ENCODE data around the gene SUSD6. TPM values are rescaled to one million over a fixed set of nuclear protein-coding genes. Genes with fewer than 3 reads are reported as not detected.

SUSD6 gene
- total RNA-seq, 1 donor: 17.7 TPM

DNA sequence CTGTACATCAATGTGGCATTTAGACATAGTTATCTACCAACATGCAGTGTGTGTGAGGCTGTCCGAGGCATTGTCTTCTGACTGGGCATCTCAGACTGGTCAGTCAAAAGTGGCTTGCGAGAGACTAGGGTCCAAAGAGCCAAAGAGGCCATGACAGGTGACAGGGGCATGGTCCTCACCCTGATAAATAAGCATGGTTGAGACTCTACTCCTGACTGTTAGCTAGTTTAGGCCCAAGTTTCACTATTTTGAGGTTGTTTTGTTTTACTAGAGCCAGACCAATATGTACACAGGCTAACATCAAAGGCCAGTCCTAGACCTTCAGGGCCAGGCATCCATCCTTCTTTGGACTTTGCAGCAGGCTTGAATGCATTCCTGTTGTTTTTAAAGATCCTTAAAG lies 78.6 kb downstream of the SUSD6 start:
- H2AFZ ChIP-seq (ENCODE audit: low read length): no peak overlapping the region
- no peak overlapping the region for H3K27ac ChIP-seq (ENCODE audit: low read depth, low read length)
- H3K4me1 ChIP-seq (ENCODE audit: insufficient read depth, low read length): no peaks in the 10 kb centered on the region
- DNase-seq (ENCODE audit: insufficient read length, low spot score, missing footprints): no peak
- no peaks in the 10 kb centered on the region for H3K9me3 ChIP-seq (ENCODE audit: low read depth, low read length)
- H3K4me3 ChIP-seq (ENCODE audit: insufficient read depth, low read length): no peak overlapping the region
- no peak overlapping the region for H3K4me2 ChIP-seq (ENCODE audit: insufficient read depth, low read length)
- H3K36me3 ChIP-seq (ENCODE audit: insufficient read depth, low read length): no peaks in the 10 kb centered on the region
- TF ChIP-seq, protein P1, sequence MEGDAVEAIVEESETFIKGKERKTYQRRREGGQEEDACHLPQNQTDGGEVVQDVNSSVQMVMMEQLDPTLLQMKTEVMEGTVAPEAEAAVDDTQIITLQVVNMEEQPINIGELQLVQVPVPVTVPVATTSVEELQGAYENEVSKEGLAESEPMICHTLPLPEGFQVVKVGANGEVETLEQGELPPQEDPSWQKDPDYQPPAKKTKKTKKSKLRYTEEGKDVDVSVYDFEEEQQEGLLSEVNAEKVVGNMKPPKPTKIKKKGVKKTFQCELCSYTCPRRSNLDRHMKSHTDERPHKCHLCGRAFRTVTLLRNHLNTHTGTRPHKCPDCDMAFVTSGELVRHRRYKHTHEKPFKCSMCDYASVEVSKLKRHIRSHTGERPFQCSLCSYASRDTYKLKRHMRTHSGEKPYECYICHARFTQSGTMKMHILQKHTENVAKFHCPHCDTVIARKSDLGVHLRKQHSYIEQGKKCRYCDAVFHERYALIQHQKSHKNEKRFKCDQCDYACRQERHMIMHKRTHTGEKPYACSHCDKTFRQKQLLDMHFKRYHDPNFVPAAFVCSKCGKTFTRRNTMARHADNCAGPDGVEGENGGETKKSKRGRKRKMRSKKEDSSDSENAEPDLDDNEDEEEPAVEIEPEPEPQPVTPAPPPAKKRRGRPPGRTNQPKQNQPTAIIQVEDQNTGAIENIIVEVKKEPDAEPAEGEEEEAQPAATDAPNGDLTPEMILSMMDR (IDR thresholded peaks at IDR 0.05; ENCODE audit: extremely low read depth, low read depth, low read length): no peak
- no peaks in the 10 kb centered on the region for H3K27me3 ChIP-seq (ENCODE audit: insufficient read depth, low read length)
- H3K79me2 ChIP-seq (ENCODE audit: insufficient read depth, low read length): peaks cover 19% of the 10 kb centered on the region
- peaks cover 35% of the 10 kb centered on the region for H4K20me1 ChIP-seq (ENCODE audit: insufficient read depth, low read length)

DNA sequence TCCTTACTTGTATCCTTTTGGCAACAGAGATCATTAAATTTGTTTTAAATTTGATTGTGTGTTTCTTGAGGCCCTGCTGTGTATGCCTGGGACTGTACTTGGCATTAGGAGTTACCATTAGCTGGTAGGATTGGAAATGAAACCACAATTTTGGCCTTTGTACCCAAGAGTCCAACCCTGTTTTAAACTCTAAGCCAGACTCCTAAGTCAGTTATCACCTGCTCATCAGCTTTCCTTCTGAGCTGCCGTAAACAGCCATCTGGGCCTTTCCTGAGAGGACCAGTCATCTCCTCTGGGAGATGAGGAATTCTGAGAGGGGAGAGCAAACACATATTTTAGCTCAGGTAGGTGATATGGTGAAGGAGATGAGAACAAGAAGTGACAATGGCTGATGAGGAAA lies 81.2 kb downstream of the SUSD6 start:
- peaks cover 22% of the 10 kb centered on the region for H3K79me2 ChIP-seq (ENCODE audit: insufficient read depth, low read length)
- no peak overlapping the region for H3K4me2 ChIP-seq (ENCODE audit: insufficient read depth, low read length)
- H4K20me1 ChIP-seq (ENCODE audit: insufficient read depth, low read length): peaks cover 28% of the 10 kb centered on the region
- no peaks in the 10 kb centered on the region for H3K36me3 ChIP-seq (ENCODE audit: insufficient read depth, low read length)
- H2AFZ ChIP-seq (ENCODE audit: low read length): no peak overlapping the region
- H3K4me1 ChIP-seq (ENCODE audit: insufficient read depth, low read length): peaks cover 17% of the 10 kb centered on the region
- DNase-seq (ENCODE audit: insufficient read length, low spot score, missing footprints): no peak
- TF ChIP-seq, protein P1 (IDR thresholded peaks at IDR 0.05; ENCODE audit: extremely low read depth, low read depth, low read length): no peak
- no peak overlapping the region for H3K27ac ChIP-seq (ENCODE audit: low read depth, low read length)
- no peaks in the 10 kb centered on the region for H3K9me3 ChIP-seq (ENCODE audit: low read depth, low read length)
- H3K4me3 ChIP-seq (ENCODE audit: insufficient read depth, low read length): no peak overlapping the region
- no peaks in the 10 kb centered on the region for H3K27me3 ChIP-seq (ENCODE audit: insufficient read depth, low read length)

- DNase-seq (ENCODE audit: insufficient read length, low spot score, missing footprints): no peak
- Histone ChIP-seq H3K27ac (ENCODE audit: low read depth, low read length) (no peak overlapping the region), H3K4me2 (ENCODE audit: insufficient read depth, low read length) (no peak overlapping the region), H4K20me1 (ENCODE audit: insufficient read depth, low read length) (peaks cover 26% of the 10 kb centered on the region), H2AFZ (ENCODE audit: low read length) (no peak overlapping the region), H3K4me1 (ENCODE audit: insufficient read depth, low read length) (peaks cover 17% of the 10 kb centered on the region), H3K79me2 (ENCODE audit: insufficient read depth, low read length) (peaks cover 19% of the 10 kb centered on the region), H3K36me3 (ENCODE audit: insufficient read depth, low read length) (no peaks in the 10 kb centered on the region), H3K9me3 (ENCODE audit: low read depth, low read length) (no peaks in the 10 kb centered on the region), H3K27me3 (ENCODE audit: insufficient read depth, low read length) (no peaks in the 10 kb centered on the region), H3K4me3 (ENCODE audit: insufficient read depth, low read length) (no peak overlapping the region)
- TF ChIP-seq, protein P1 (IDR thresholded peaks at IDR 0.05; ENCODE audit: extremely low read depth, low read depth, low read length): no peak
Measured at GRCh38 chr14:69693145-69693544, 81.7 kb downstream of the SUSD6 start.

GRCh38 chr14:69693801-69694729 lies 82.7 kb downstream of the SUSD6 start:
- peaks cover 23% of the 10 kb centered on the region for H4K20me1 ChIP-seq (ENCODE audit: insufficient read depth, low read length)
- no peak overlapping the region for H3K4me2 ChIP-seq (ENCODE audit: insufficient read depth, low read length)
- peaks cover 17% of the 10 kb centered on the region for H3K4me1 ChIP-seq (ENCODE audit: insufficient read depth, low read length)
- DNase-seq (ENCODE audit: insufficient read length, low spot score, missing footprints): no peak
- no peaks in the 10 kb centered on the region for H3K9me3 ChIP-seq (ENCODE audit: low read depth, low read length)
- no peak overlapping the region for H2AFZ ChIP-seq (ENCODE audit: low read length)
- no peak overlapping the region for H3K27ac ChIP-seq (ENCODE audit: low read depth, low read length)
- no peaks in the 10 kb centered on the region for H3K27me3 ChIP-seq (ENCODE audit: insufficient read depth, low read length)
- no peaks in the 10 kb centered on the region for H3K36me3 ChIP-seq (ENCODE audit: insufficient read depth, low read length)
- no peak overlapping the region for H3K4me3 ChIP-seq (ENCODE audit: insufficient read depth, low read length)
- TF ChIP-seq, protein P1 (IDR thresholded peaks at IDR 0.05; ENCODE audit: extremely low read depth, low read depth, low read length): no peak
- H3K79me2 ChIP-seq (ENCODE audit: insufficient read depth, low read length): peaks cover 17% of the 10 kb centered on the region

Data from osteoblast (primary cell).